ENCODE data around the gene NT5E. TPM values are rescaled to one million over a fixed set of nuclear protein-coding genes. Genes with fewer than 3 reads are reported as not detected.
A peak's percentile ranks its signal among the peaks of the same experiment; 100 is the strongest.

NT5E gene
- 2.1 TPM for polyA plus RNA-seq (2012; ENCODE audit: insufficient read length, low read depth)

DNA sequence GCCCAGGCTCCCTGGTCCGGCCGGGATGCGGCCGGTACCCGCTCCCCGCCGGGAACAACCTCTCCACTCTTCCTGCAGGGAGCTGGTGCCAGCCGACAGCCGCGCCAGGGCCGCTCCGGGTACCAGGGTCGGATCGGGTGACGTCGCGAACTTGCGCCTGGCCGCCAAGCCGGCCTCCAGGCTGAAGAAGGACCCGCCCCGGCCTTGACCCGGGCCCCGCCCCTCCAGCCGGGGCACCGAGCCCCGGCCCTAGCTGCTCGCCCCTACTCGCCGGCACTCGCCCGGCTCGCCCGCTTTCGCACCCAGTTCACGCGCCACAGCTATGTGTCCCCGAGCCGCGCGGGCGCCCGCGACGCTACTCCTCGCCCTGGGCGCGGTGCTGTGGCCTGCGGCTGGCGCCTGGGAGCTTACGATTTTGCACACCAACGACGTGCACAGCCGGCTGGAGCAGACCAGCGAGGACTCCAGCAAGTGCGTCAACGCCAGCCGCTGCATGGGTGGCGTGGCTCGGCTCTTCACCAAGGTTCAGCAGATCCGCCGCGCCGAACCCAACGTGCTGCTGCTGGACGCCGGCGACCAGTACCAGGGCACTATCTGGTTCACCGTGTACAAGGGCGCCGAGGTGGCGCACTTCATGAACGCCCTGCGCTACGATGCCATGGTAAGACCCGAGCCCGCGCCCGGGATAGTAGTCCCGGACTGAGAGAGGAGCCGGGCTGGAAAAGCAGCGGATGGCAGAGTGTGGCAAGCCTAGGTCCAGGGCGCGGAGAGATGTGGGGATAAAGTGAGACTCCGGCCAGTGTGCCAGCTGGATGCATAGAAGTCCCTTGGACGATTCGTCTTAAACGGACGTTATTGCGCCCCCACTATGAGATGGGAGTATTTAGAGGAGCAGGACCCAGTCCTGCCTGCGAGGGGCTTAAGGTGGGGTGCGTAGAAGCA, at the start of gene NT5E:
Gene NT5E (plus strand): TSS at position 266 of the 942 bp plus-strand sequence. CDS start 57 bp downstream, at position 323.
- no peak for TF ChIP-seq SIN3A (IDR thresholded peaks at IDR 0.05; ENCODE audit: borderline replicate concordance, insufficient read depth, low read length)
- TF ChIP-seq TAF1 (IDR thresholded peaks at IDR 0.05; ENCODE audit: borderline replicate concordance, insufficient read depth, low read length): no peak
- TF ChIP-seq FOXP2 (optimal IDR thresholded peaks at IDR 0.05; ENCODE audit: borderline replicate concordance, extremely low read depth, extremely low read length, insufficient read depth): peak; percentile 42

DNA sequence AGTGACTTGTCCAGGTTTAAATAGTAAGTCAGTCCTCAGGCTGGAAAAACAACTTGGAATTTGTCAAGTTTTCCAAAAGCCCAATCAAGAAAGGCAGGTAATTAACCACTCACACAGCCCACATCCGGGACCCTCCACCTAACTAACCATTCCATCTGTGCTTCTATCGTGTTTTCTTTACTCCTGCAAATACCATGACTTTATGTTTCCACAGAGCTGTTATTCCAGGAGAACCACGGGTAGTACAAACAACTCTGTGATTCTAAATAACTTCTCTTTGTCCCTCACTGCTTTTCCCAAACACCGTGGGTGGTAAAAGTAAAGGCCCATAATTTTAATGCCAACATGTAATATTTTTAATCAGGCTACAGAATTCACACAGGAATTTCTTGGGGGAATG, 49.6 kb upstream of the NT5E start:
- no peak for TF ChIP-seq SIN3A (IDR thresholded peaks at IDR 0.05; ENCODE audit: borderline replicate concordance, insufficient read depth, low read length)
- no peak for TF ChIP-seq POLR2AphosphoS5 (IDR thresholded peaks at IDR 0.05; ENCODE audit: low read depth, low read length)
- no peak for TF ChIP-seq TAF1 (IDR thresholded peaks at IDR 0.05; ENCODE audit: borderline replicate concordance, insufficient read depth, low read length)

DNA sequence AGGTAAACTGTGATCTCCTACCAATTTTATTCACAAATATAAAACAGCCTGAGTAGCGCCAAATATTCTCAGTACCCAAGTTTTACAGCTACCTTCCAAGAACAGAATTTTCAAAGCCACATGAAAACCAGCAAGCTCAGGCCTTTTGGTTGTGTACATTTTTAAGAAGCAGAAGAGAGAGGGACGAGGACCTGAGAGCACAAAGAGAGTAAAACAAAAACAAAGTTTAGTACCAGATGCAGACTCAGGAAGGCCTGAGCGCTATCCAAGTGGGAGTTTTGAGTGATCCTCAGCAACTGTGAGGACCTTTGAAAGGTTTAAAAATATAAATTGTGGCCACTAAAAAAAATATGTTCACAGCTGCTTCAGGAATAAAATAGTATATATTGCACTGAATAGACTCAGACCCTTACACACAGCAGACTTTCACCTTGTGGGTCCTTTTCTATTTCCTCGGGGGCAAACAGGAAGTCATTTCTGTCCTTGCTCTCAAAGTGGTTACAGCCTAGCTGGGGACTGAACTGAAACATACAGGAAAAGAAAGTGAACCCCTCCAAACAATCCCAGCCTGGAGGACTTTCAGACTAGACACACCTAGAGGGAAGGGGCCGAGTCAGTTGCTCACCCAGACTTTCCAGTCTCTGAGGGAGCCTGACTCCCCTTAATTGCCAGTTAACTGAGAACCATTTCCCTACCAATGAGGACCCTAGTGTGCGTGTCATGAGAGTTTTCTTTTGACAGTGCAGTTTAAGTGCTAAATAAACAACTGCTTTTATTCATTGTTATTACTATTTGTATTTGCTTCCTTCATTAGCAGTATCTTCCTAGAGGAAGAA, 48.5 kb upstream of the NT5E start:
- TF ChIP-seq, protein P1, sequence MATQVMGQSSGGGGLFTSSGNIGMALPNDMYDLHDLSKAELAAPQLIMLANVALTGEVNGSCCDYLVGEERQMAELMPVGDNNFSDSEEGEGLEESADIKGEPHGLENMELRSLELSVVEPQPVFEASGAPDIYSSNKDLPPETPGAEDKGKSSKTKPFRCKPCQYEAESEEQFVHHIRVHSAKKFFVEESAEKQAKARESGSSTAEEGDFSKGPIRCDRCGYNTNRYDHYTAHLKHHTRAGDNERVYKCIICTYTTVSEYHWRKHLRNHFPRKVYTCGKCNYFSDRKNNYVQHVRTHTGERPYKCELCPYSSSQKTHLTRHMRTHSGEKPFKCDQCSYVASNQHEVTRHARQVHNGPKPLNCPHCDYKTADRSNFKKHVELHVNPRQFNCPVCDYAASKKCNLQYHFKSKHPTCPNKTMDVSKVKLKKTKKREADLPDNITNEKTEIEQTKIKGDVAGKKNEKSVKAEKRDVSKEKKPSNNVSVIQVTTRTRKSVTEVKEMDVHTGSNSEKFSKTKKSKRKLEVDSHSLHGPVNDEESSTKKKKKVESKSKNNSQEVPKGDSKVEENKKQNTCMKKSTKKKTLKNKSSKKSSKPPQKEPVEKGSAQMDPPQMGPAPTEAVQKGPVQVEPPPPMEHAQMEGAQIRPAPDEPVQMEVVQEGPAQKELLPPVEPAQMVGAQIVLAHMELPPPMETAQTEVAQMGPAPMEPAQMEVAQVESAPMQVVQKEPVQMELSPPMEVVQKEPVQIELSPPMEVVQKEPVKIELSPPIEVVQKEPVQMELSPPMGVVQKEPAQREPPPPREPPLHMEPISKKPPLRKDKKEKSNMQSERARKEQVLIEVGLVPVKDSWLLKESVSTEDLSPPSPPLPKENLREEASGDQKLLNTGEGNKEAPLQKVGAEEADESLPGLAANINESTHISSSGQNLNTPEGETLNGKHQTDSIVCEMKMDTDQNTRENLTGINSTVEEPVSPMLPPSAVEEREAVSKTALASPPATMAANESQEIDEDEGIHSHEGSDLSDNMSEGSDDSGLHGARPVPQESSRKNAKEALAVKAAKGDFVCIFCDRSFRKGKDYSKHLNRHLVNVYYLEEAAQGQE (IDR thresholded peaks at IDR 0.05; ENCODE audit: insufficient read depth in 1 of 2, low read depth in 2 of 2, low read length in 2 of 2): no peak
- TF ChIP-seq POLR2AphosphoS5 (IDR thresholded peaks at IDR 0.05; ENCODE audit: low read depth, low read length): no peak
- TF ChIP-seq SIN3A (IDR thresholded peaks at IDR 0.05; ENCODE audit: borderline replicate concordance, insufficient read depth, low read length): no peak
- no peak for TF ChIP-seq FOXP2 (optimal IDR thresholded peaks at IDR 0.05; ENCODE audit: borderline replicate concordance, extremely low read depth, extremely low read length, insufficient read depth)
- TF ChIP-seq TAF1 (IDR thresholded peaks at IDR 0.05; ENCODE audit: borderline replicate concordance, insufficient read depth, low read length): no peak

DNA sequence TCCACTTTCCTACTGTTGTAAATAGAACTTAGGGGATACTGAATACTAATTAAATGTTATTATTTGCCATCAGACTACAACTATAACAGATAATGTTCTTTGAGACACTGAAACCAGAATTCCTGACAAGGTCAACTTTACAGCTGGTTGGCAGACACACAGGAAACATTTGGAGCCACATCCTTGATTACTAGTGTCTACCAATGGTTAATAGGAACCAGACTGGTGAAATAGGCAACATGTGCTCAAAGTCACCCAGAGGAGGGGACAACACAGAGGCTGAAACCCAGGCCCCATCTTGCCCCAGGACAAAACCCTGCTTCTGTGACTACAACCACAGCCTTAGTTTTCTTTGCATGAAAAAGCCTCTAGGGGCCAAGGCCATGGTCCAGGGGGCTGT, 47.8 kb upstream of the NT5E start:
- no peak for TF ChIP-seq SIN3A (IDR thresholded peaks at IDR 0.05; ENCODE audit: borderline replicate concordance, insufficient read depth, low read length)
- no peak for TF ChIP-seq TAF1 (IDR thresholded peaks at IDR 0.05; ENCODE audit: borderline replicate concordance, insufficient read depth, low read length)
- TF ChIP-seq, protein P1 (IDR thresholded peaks at IDR 0.05; ENCODE audit: insufficient read depth in 1 of 2, low read depth in 2 of 2, low read length in 2 of 2): no peak
- no peak for TF ChIP-seq POLR2AphosphoS5 (IDR thresholded peaks at IDR 0.05; ENCODE audit: low read depth, low read length)
- TF ChIP-seq FOXP2 (optimal IDR thresholded peaks at IDR 0.05; ENCODE audit: borderline replicate concordance, extremely low read depth, extremely low read length, insufficient read depth): no peak

DNA sequence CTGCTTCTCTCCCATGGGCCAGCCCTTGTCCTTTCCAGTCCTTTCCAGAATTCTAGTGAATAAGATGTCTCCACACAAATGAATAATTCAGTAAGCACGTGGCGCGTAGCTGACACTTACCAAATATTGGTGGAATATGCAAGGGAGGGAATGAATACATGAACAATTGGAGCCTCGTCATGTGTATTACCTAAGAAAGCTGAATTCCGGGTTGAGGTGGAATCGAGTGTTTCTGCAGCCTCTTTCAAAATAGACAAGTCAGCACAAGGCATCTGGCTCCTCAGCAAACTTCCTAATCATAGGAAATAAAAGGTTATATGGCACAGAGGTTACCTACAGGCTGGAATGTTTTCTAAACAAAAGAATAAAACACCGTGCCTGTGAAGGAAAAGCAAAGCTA, 47.0 kb upstream of the NT5E start:
- TF ChIP-seq, protein P1 (IDR thresholded peaks at IDR 0.05; ENCODE audit: insufficient read depth in 1 of 2, low read depth in 2 of 2, low read length in 2 of 2): no peak
- TF ChIP-seq POLR2AphosphoS5 (IDR thresholded peaks at IDR 0.05; ENCODE audit: low read depth, low read length) (no peak), TAF1 (IDR thresholded peaks at IDR 0.05; ENCODE audit: borderline replicate concordance, insufficient read depth, low read length) (no peak), SIN3A (IDR thresholded peaks at IDR 0.05; ENCODE audit: borderline replicate concordance, insufficient read depth, low read length) (no peak), FOXP2 (optimal IDR thresholded peaks at IDR 0.05; ENCODE audit: borderline replicate concordance, extremely low read depth, extremely low read length, insufficient read depth) (no peak)

All from PFSK-1 (cell line).